K562 (cell line): ENCODE data around the gene PRKCE. TPM values are rescaled to one million over a fixed set of nuclear protein-coding genes. Genes with fewer than 3 reads are reported as not detected.

Source experiments
- ARNT ChIP-seq, 2 experiments: fragments of 450-650 bp; IDR thresholded peaks; 2 replicates each; pipeline ENCODE4 v1.6.1; 2016; ENCODE audit warnings: mild to moderate bottlenecking in 1 of 2
- CBFA2T3 ChIP-seq: fragments of 450-650 bp; IDR thresholded peaks from 2 replicates; pipeline ENCODE4 v1.6.1; 2017
- CREM ChIP-seq: IDR thresholded peaks from 2 replicates; pipeline ENCODE4 v1.6.1; 2014; ENCODE audit warnings: antibody characterized with exemption, low read depth
- ERF ChIP-seq: fragments of 450-650 bp; formaldehyde crosslinking; IDR thresholded peaks from 2 replicates; pipeline ENCODE4 v1.4.0; 2020; ENCODE audit warnings: mild to moderate bottlenecking, mixed read lengths
- FOS ChIP-seq: IDR thresholded peaks from 3 replicates; pipeline ENCODE4 v1.6.1; 2011; ENCODE audit not compliant: insufficient read length; ENCODE audit errors: extremely low read depth
- FOXA1 ChIP-seq: fragments of 450-650 bp; IDR thresholded peaks from 2 replicates; pipeline ENCODE4 v1.6.1; 2016; ENCODE audit warnings: mild to moderate bottlenecking, borderline replicate concordance
- MEF2D ChIP-seq: conservative IDR thresholded peaks from 2 replicates; pipeline ENCODE4 v1.6.1; 2016; ENCODE audit warnings: low read depth, missing genetic modification characterization, missing compliant biosample characterization
- RAD51 ChIP-seq: fragments of 450-650 bp; IDR thresholded peaks from 2 replicates; pipeline ENCODE4 v1.7.1; 2016; ENCODE audit warnings: low read depth, mild to moderate bottlenecking, borderline replicate concordance
- SNAPC5 ChIP-seq: fragments of 250-450 bp; sonication (Bioruptor Pico); IDR thresholded peaks from 2 replicates; pipeline ENCODE4 v1.8.0; 2021; ENCODE audit warnings: moderate library complexity, mild to moderate bottlenecking, inconsistent platforms
- SRSF7 ChIP-seq: fragments of 200-400 bp; formaldehyde crosslinking; optimal IDR thresholded peaks from 2 replicates; pipeline ENCODE3; 2017; ENCODE audit warnings: mild to moderate bottlenecking, low read depth, low read length
- STAG1 ChIP-seq: sonication (generic); formaldehyde crosslinking; IDR thresholded peaks from 2 replicates; pipeline ENCODE4 v1.5.0; 2020; ENCODE audit warnings: missing genetic modification reagents, borderline replicate concordance
- TRIM24 ChIP-seq, 2 experiments: fragments of 450-650 bp; IDR thresholded peaks; 2 replicates each; pipeline ENCODE4 v1.6.1; 2016
- U2AF2 ChIP-seq: fragments of 200-400 bp; formaldehyde crosslinking; optimal IDR thresholded peaks from 2 replicates; pipeline ENCODE3; 2017; ENCODE audit warnings: low read depth, mild to moderate bottlenecking, low read length
- polyA plus RNA-seq, 8 experiments: library from polyadenylated mRNA; depleted of rRNA in 4 of 8; stranded (reverse) in 5 of 8; unstranded in 3 of 8; fragments of >200 nt; fragmentation: Nextera tagmentation in 2 of 8; fragmentation: Illumina TruSeq in 1 of 8; extraction: Ambion mirVana in 2 of 8; extraction: Trizol in 1 of 8; gene quantifications; 2 replicates each; pipeline versions ENCODE4 v1.2.1 to v1.2.3, GENCODE V29; 2011 to 2014; ENCODE audit warnings: inconsistent platforms in 1 of 8, missing spikeins in 1 of 8
- total RNA-seq, 7 experiments: library from RNA; depleted of rRNA in 6 of 7; stranded (reverse); fragments of >200 nt in 6 of 7; fragmentation: Illumina TruSeq in 2 of 7; extraction: Trizol in 2 of 7; gene quantifications; 2 replicates each; pipeline versions ENCODE4 v1.2.1 to v1.2.3, GENCODE V29; 2011 to 2021; ENCODE audit warnings: low replicate concordance in 1 of 7
- TF ChIP-seq, protein P1 (sequence below): fragments of 200-600 bp; sonication (generic); IDR thresholded peaks from one replicate; pipeline ENCODE4 v1.6.1; 2012; ENCODE audit warnings: mild to moderate bottlenecking, low read depth, low read length, inconsistent platforms
- TF ChIP-seq, protein P2 (sequence below): fragments of 250-450 bp; sonication (Bioruptor Pico); IDR thresholded peaks from 2 replicates; pipeline ENCODE4 v1.5.0; 2021; ENCODE audit warnings: mild to moderate bottlenecking, borderline replicate concordance

PRKCE gene
- total and polyA plus RNA-seq, 9 of the 15 experiments (the other 6 are each of a cell fraction or from before 2014, with no cell fraction given), result 0.06 to 1.0 (median 0.22) TPM; not detected in 1

- TF ChIP-seq, protein P1, sequence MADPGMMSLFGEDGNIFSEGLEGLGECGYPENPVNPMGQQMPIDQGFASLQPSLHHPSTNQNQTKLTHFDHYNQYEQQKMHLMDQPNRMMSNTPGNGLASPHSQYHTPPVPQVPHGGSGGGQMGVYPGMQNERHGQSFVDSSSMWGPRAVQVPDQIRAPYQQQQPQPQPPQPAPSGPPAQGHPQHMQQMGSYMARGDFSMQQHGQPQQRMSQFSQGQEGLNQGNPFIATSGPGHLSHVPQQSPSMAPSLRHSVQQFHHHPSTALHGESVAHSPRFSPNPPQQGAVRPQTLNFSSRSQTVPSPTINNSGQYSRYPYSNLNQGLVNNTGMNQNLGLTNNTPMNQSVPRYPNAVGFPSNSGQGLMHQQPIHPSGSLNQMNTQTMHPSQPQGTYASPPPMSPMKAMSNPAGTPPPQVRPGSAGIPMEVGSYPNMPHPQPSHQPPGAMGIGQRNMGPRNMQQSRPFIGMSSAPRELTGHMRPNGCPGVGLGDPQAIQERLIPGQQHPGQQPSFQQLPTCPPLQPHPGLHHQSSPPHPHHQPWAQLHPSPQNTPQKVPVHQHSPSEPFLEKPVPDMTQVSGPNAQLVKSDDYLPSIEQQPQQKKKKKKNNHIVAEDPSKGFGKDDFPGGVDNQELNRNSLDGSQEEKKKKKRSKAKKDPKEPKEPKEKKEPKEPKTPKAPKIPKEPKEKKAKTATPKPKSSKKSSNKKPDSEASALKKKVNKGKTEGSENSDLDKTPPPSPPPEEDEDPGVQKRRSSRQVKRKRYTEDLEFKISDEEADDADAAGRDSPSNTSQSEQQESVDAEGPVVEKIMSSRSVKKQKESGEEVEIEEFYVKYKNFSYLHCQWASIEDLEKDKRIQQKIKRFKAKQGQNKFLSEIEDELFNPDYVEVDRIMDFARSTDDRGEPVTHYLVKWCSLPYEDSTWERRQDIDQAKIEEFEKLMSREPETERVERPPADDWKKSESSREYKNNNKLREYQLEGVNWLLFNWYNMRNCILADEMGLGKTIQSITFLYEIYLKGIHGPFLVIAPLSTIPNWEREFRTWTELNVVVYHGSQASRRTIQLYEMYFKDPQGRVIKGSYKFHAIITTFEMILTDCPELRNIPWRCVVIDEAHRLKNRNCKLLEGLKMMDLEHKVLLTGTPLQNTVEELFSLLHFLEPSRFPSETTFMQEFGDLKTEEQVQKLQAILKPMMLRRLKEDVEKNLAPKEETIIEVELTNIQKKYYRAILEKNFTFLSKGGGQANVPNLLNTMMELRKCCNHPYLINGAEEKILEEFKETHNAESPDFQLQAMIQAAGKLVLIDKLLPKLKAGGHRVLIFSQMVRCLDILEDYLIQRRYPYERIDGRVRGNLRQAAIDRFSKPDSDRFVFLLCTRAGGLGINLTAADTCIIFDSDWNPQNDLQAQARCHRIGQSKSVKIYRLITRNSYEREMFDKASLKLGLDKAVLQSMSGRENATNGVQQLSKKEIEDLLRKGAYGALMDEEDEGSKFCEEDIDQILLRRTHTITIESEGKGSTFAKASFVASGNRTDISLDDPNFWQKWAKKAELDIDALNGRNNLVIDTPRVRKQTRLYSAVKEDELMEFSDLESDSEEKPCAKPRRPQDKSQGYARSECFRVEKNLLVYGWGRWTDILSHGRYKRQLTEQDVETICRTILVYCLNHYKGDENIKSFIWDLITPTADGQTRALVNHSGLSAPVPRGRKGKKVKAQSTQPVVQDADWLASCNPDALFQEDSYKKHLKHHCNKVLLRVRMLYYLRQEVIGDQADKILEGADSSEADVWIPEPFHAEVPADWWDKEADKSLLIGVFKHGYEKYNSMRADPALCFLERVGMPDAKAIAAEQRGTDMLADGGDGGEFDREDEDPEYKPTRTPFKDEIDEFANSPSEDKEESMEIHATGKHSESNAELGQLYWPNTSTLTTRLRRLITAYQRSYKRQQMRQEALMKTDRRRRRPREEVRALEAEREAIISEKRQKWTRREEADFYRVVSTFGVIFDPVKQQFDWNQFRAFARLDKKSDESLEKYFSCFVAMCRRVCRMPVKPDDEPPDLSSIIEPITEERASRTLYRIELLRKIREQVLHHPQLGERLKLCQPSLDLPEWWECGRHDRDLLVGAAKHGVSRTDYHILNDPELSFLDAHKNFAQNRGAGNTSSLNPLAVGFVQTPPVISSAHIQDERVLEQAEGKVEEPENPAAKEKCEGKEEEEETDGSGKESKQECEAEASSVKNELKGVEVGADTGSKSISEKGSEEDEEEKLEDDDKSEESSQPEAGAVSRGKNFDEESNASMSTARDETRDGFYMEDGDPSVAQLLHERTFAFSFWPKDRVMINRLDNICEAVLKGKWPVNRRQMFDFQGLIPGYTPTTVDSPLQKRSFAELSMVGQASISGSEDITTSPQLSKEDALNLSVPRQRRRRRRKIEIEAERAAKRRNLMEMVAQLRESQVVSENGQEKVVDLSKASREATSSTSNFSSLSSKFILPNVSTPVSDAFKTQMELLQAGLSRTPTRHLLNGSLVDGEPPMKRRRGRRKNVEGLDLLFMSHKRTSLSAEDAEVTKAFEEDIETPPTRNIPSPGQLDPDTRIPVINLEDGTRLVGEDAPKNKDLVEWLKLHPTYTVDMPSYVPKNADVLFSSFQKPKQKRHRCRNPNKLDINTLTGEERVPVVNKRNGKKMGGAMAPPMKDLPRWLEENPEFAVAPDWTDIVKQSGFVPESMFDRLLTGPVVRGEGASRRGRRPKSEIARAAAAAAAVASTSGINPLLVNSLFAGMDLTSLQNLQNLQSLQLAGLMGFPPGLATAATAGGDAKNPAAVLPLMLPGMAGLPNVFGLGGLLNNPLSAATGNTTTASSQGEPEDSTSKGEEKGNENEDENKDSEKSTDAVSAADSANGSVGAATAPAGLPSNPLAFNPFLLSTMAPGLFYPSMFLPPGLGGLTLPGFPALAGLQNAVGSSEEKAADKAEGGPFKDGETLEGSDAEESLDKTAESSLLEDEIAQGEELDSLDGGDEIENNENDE, result no peak
- TF ChIP-seq STAG1 (peak; percentile 77), FOS (no peak), FOXA1 (no peak), CBFA2T3 (0 out of 2 replicates have a peak, but pooled peaks have one; percentile 6), TRIM24 (IDR thresholded peaks at IDR 0.05) (0 out of 4 replicates have a peak, but pooled peaks of 1 of the 2 experiments have one; percentile 18), SRSF7 (no peak), SNAPC5 (no peak), RAD51 (peak; percentile 74), ARNT (IDR thresholded peaks at IDR 0.05) (no peak), U2AF2 (no peak), MEF2D (tag) (no peak), CREM (peak; percentile 90), ERF (CRISPR knock-in tag) (no peak)
- TF ChIP-seq, protein P2, sequence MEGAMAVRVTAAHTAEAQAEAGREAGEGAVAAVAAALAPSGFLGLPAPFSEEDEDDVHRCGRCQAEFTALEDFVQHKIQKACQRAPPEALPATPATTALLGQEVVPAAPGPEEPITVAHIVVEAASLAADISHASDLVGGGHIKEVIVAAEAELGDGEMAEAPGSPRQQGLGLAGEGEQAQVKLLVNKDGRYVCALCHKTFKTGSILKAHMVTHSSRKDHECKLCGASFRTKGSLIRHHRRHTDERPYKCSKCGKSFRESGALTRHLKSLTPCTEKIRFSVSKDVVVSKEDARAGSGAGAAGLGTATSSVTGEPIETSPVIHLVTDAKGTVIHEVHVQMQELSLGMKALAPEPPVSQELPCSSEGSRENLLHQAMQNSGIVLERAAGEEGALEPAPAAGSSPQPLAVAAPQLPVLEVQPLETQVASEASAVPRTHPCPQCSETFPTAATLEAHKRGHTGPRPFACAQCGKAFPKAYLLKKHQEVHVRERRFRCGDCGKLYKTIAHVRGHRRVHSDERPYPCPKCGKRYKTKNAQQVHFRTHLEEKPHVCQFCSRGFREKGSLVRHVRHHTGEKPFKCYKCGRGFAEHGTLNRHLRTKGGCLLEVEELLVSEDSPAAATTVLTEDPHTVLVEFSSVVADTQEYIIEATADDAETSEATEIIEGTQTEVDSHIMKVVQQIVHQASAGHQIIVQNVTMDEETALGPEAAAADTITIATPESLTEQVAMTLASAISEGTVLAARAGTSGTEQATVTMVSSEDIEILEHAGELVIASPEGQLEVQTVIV (CRISPR knock-in tag), result no peak
These were observed 284.5 kb downstream of the PRKCE start (continued) for GRCh38 chr2:45935791-45936622.
